ENCODE results near the gene LRRC2.

DNA sequence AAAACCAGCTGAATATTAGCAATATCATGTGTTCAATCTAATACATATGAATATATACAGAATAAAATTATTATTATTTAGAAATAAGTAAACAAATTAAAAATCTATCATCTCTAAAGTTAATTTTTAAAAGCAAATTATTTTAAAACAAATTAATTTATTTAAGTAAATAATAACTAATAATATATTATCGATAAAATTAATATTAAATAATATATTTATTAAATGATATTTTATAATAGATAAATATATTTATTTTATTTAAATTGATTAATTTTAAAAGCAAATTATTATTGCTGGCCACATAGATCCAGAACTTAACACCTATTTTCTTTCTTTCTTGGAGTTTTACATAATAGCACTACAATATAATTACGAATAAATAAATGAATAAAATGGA, 46.1 kb downstream of the LRRC2 start:
- TF ChIP-seq SPI1 (IDR thresholded peaks at IDR 0.05; ENCODE audit: borderline replicate concordance, low read depth) (no peak), CTCF (IDR thresholded peaks at IDR 0.05; ENCODE audit: insufficient read depth, low read length) (no peak), POLR2AphosphoS5 (IDR thresholded peaks at IDR 0.05; ENCODE audit: low read depth) (no peak)
- TF ChIP-seq, protein P1, sequence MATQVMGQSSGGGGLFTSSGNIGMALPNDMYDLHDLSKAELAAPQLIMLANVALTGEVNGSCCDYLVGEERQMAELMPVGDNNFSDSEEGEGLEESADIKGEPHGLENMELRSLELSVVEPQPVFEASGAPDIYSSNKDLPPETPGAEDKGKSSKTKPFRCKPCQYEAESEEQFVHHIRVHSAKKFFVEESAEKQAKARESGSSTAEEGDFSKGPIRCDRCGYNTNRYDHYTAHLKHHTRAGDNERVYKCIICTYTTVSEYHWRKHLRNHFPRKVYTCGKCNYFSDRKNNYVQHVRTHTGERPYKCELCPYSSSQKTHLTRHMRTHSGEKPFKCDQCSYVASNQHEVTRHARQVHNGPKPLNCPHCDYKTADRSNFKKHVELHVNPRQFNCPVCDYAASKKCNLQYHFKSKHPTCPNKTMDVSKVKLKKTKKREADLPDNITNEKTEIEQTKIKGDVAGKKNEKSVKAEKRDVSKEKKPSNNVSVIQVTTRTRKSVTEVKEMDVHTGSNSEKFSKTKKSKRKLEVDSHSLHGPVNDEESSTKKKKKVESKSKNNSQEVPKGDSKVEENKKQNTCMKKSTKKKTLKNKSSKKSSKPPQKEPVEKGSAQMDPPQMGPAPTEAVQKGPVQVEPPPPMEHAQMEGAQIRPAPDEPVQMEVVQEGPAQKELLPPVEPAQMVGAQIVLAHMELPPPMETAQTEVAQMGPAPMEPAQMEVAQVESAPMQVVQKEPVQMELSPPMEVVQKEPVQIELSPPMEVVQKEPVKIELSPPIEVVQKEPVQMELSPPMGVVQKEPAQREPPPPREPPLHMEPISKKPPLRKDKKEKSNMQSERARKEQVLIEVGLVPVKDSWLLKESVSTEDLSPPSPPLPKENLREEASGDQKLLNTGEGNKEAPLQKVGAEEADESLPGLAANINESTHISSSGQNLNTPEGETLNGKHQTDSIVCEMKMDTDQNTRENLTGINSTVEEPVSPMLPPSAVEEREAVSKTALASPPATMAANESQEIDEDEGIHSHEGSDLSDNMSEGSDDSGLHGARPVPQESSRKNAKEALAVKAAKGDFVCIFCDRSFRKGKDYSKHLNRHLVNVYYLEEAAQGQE (IDR thresholded peaks at IDR 0.05; ENCODE audit: insufficient replicate concordance, low read depth): no peak

Measured in HL-60 (cell line).